HG03575 (cell line): ENCODE measurements around the gene PADI2.
"Not testable (repeated sequence)": the region's sequence is repeated elsewhere in the genome, so short reads cannot be mapped to it uniquely, and the experiment has no call there.

Source experiments
- ATAC-seq: cut with Tn5 transposase; IDR thresholded peaks from one replicate; pipeline ENCODE4 v1.9.1; 2021; ENCODE audit not compliant: unreplicated experiment, insufficient number of reproducible peaks, low FRiP score; ENCODE audit errors: extremely low read depth

Gene PADI2

DNA sequence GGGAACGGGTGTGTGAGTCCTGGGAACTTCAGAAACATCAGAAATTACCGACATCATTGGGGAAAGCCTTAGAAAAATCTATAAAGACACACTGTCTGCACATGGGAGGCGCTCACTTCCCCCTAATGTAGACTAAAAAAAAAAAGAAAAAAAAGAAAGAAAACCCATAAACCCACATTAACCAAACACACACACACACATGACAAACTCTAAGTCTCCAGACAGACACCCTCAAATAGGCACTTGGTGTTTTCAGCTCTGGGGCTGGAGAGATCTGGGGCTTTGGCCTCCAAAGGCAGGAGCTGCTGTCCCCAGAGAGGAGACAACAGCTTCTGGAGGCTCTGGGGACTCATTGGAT is 52.2 kb downstream of the PADI2 start:
- ATAC-seq: no peak

DNA sequence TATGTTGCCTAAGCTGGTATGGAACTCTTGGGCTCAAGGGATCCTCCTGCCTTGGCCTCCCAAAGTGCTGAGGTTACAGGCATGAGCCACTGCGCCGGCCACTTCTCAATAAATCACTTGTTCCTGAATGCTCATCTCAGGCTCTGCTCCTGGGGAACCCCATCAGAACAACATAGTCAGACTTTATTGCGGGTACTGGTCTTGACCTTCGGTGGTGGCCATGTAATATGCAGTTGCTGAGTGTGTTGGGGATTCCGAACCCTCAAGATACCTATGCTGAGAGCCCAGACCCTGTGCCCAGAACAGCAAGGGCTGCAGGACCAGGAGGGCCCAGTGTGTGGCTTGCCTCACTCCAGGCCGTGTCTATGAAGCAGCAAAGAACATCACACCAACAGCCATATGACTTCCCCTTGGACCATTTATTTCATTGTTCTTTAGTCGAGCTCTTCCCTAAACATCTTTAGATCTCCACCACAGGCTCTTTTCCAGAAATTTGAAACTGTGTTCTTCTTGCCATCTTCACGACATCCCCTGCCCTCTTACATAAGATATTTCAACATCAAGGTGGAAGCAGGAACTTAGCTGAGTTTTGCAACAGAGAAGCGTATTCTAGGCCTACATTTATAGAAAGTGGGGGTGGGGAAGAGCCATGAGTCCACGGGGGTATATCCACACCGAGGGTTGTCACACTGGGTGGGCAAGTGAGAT is 52.7 kb downstream of the PADI2 start:
- ATAC-seq: no peak

DNA sequence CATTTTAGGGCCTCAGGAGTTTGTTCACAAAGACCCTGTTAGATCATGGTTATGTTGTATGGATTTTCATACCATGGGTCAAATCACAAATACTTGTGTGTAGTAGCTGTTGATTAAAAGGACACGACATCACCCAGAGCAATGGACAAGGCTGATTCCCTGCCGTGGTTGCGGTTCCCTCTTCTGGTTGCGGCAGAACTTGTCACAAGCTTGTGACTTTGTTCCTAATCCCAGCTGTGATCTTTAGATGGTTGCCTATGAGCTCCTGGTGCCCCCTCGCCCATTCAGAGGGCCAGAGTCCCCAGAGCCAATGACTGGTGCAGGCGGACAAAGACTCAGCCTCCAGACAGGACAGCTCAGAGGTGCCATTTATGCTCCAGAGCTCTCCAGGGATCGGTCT is 53.6 kb downstream of the PADI2 start:
- ATAC-seq: no peak

DNA sequence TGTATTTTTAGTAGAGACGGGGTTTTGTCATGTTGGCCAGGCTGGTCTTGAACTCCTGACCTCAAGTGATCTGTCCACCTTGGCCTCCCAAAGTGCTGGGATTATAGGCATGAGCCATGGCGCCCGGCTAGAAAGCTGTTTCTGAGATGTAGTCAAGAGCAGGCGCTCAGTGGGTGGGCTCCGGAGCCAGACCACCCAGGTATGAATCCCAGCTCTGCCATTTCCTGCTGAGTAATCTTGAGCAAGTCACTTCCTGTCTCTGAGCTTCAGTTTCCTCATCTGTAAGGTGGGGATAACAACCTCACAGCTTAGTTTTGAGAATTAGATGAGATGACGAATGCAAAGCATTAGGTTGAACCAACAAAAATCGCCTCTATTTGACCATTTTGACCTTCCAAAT is 56.5 kb downstream of the PADI2 start:
- not testable (repeated sequence) for ATAC-seq

DNA sequence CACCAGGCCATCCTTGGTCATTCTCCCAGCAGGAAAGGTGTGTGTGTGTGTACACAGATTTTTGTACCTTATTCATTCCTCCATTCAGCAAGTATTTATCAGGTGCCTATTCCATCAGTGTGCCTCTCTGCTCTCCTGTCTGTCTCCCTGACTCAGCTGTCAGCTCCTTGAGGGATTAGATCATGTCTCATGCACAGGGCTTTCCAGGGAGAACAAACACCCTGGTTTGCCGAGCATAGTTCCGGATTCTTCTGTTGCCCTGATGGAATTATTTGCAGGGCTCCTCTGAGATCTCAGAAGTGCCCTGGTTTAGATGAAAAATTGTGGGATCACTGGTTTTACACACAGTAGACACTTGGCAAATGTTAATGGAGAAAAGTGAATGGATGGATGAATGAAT is 57.4 kb downstream of the PADI2 start:
- ATAC-seq: no peak

DNA sequence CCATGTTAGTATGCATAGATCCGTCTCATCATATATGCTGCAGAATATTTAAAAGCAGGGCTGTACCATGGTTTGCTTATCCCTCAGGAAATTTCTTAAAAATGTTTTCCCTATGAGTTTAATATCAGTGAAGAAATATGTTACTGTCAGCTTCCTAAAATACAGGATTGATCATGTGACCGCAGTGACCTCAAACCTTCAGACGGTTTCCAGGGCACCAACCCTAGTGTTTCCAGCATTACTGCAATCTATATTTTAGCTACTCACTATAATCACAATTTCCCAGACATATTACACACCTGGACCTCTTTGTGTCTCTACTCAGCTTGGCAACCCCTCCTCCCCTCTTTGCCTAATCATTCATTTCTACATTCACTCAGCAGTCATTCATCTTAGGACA is 57.8 kb downstream of the PADI2 start:
- ATAC-seq: no peak

DNA sequence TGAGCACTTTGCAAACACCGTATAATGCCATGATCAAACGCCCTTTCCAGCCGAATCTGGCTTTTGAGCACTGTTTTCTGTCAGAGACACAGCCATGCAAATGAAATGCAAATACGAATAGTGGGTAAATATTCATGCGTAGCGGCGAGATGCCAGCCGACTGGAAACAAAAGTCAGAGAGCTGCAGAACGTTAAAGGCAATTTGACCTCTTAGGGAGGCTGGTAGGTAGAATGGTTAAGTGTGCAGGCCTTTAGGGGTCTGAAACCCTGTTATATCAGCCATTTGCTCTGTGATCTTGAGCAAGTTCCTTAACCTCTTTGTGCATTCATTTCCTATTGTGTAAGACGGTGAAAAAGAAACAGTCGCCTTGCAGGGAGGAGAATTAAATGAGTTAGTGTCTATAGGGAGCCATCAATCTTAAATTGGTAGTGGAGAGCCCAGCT is 58.9 kb downstream of the PADI2 start:
- no peak for ATAC-seq

DNA sequence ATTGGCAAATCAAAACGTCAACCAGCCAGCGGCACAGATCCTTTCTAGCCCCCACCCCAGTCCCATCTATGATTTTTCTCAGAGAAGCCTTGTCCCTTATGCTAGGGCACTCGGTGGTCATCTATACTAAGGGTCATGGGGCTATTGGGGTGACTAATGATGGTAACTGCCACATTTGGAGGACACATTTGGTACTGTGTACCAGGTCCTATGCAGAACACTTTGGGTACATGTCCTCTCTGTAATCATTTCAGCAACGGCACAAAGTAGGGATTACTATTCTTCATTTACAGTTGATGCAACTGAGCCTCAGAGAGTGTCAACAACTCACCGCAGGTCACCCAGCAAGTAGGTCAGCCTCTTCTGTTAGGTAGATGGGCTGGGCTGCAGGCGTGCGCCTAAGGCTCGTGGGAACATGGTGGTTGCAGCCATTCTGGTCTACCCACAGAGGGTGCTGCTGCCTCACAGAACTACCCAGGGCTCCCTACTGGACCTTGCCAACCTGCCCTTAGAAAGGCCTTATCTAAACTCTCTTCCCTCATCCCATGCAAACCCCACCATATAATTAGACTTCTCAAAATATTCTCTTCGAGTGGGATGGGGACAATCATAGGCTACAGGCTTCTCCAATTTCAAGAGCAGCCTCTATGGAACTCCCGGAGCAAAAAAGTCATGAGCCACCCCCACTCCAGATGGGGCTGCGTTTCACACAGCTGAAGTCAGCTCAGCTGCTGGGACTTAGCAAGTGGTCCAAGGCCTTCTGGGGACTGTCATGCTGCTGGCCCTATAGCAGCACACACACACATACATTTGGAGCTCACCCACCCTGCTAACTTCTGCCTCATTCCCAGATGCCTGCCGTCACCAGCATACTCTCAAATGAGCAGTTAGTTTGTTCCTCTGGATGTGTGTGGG is 59.6 kb downstream of the PADI2 start:
- ATAC-seq: no peak

DNA sequence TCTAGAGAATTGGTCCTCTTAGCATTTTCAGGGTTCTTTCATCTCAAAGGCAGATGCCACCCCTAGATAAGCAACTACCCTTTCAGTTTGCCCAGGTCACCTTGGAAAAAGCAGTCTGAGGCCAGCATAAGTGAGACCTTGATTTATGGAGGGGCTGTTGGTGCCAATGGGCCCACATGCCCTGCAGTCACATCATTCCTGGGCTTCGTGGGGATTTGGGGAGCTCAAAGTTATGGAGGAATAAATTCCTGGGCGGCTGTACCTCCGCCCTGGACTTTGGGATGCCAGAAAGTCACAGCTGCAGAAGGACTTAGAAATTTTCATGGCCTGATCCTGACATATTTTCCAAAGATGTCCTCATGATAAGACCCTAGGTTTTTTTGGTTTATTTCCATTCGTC is 62.7 kb downstream of the PADI2 start:
- ATAC-seq: no peak

DNA sequence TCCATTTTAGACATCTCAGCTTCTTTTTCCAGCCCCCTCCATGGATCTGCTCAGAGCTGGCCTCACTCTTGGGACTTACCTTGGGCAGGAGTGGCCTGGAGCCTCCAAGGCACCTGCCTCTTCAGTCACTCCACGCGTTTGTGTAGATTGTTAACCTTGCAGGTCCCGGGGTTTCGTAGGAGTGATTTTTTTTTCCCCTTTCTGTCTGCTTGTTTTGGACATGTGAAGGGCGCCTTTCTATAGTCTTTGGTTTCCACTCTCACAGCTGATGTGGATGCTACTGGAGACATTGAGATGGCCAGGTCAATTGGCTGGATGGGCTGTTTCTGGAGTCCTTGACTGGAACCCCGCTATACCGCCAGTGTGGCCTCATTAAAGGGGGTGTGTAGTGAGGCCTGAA is 63.5 kb downstream of the PADI2 start:
- no peak for ATAC-seq

DNA sequence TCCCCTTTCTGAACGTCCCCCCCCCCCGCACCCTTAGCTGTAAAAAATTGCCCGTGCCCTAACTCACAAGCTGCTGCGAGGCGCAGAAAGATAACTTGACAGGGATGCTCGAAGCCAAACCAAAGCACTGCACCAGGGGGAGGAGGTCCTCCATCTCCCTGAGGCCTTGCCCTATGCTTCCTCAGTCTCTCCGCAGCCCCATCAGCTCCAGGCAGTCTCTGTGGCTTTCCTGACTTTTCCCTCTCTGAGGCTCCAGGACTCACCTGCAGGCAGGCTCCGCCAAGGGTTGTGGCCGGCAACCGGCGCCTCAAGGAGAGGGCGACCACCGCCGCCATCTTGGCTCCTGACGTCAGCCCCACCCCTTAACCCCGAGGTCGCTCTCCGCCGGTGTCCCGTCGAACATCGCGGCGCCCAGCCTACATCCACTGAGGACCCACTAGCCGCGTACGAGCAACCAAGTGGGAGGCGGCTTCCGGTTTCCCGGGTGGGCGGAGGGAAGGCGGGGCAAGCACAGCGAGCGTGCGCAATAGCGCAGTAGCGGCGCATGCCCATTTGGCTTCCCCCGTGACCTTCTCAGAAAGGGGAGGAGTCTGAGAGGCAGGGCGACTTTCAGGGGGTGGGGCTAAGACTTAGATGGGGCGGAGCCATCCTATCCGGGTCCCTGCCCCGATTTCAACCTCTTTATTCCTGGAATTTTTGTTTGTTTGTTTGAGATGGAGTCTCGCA is 65.4 kb downstream of the PADI2 start, which contains the start of gene SDHB:
SDHB (minus strand) TSS at position 348 of the 726 bp plus-strand sequence; CDS start at position 335, 13 bp downstream.
- ATAC-seq: peak; percentile 51

DNA sequence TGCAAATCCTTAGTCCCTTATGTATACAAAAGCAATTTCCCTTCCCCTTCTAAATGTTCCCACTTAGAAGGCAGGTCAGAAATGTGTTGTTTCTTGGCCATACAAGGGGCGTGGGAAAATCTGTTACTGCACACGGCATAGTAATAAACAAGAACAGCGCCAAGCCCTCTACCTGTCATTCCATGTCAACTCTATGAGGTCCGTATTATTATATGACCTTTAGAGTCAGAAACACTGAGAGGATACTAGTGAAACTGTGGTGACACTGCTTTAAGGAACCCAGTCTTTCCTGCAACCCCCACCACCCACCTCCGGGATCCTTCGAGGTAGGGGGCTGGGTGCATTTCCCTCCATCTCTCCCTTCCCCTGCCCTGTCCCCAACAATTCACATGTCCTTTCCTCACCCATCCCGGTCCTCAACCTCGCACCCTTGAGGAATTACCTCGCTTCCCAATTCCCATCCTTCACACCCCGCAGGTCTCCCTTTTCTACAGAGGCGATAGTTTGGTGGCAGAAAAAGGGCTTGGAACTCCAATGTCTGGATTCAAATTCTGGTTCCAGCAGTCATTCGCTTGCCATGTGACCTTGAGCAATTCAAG is 66.1 kb downstream of the PADI2 start:
- no peak for ATAC-seq

DNA sequence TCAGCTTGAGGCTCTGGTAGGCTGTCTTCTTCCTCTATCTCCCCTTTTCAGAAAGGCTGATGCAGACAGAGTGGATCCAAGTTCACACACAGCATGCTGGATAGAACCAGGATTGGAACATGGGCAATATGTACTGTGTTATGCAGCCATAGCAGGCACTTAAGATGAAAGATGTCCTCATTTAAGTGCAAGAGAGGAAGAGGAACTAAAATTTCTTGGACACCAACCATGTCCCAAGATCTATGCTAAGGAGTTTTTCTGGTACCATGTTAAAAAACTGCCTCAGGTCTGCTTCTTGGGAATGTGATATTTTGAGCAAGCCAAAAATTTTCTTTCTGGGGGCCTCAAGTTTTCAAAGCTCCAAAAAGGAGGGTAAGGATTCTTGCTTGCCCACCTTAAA is 66.6 kb downstream of the PADI2 start:
- ATAC-seq: no peak

DNA sequence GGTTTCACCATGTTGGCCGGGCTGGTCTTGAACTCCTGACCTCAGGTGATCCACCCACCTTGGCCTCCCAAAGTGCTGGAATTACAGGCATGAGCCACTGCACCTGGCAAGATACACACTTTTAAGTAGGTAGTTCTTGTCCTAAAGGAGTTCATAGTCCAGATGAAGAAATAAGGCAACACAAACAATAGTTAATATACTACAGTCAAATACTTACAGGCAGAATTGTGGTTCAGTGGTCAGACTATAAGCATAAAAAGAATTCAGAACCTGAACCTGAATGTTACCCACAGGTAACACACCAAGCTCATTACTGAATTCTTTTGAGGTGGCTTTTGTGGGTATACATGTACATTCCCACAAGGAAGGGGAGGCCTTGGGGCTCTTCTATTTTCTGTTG is 67.2 kb downstream of the PADI2 start:
- ATAC-seq: no peak

DNA sequence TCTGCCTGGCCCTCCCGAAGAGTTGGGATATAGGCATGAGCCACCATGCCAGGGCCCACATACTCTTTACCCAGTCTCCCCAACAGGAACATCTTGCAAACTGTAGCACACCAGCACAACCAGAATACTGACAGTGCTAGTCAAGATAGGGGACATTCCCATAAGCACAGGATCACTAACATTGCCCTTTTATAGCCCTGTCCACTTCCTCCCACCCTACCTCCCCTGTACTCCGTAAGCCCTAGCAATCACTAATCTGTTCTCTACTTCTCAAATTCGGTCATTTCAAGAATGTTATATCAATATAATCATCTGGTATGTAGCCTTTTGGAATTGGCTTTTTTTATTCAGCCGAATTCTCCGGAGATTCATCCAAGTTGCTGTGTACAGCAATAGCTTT is 71.3 kb downstream of the PADI2 start:
- ATAC-seq: no peak

DNA sequence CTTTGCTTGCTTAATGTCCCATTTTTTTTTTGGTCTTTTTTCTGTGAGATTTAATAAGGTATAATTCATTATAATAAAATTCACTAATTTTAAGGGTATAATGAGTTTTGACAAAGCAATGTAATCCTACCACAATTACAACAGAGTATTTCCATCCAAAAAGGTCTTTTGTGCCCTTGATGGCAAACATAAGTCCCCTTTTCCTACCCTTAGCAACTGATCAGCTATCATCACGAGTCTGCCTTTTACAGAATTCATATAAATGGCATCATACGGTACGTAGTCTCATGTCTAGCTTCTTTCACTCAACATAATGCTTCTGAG is 73.0 kb downstream of the PADI2 start:
- ATAC-seq: no peak

DNA sequence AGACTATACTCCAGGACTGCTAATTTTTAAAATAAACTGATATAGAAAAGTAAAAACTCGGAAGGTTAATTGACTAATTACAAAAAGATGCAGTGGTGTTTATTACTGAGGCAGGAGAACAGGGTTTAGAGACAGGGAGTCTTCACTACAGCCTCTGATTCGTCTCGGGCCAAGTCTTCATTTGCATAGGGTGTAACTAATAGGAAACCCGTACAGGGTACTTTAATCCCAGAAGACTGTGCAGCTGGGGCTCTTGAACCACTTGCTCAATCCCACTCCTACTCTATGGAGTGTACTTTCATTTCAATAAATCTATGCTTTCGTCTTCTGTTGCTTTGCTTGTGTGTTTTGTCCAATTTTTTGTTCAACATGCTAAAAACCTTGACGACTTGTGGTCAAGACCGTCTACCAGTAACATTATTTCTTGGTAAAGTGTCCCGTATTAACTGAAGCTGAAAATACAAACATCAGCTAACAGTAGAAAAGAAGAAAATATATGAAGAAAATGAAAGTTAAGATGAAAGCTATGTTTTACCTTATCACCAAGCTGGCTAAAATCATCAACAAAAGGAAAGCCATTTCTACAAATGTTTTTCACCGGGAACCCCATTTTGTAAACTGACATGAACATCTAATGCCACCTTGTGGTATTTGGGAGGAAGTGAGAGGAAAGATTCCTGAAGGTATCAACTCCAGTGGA is 73.5 kb downstream of the PADI2 start:
- ATAC-seq: no peak

DNA sequence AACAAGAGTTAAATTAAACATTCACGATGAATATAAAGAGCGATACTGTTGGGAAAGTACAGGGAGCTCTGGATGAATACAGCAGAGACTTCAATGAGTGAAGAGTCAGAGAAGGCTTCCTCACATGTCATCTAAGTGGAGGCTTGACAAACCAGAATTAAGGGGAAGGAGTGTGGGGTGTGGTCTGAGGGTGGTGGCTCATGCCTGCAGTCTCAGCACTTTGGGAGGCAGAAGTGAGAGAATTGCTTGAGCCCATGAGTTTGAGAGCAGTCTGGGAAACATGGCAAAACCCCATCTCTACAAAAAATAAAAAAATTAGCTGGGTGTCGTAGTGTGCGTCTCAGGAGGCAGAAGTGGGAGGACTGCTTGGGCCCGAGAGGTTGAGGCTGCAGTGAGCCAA is 74.1 kb downstream of the PADI2 start:
- no peak for ATAC-seq

DNA sequence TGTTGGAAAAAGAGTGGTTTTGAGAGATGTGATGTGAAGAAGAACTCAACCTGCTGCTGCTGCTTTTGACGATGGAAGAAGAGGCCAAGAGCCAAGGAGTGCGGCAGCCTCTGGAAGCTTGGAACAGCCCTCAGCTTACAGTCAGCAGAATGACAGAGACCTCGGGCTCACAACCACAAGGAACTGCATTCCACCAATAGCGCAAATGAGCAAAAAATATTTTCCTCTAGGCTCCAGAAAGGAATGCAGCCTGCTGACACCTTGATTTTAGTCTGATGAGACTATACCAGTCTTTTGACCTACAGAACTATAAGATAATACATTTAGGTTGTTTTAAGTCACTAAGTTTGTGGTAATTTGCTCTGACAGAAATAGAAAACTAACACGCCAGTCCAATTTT is 75.6 kb downstream of the PADI2 start:
- ATAC-seq: no peak
